ENCODE results near the gene SOAT2.

SOAT2 gene

DNA sequence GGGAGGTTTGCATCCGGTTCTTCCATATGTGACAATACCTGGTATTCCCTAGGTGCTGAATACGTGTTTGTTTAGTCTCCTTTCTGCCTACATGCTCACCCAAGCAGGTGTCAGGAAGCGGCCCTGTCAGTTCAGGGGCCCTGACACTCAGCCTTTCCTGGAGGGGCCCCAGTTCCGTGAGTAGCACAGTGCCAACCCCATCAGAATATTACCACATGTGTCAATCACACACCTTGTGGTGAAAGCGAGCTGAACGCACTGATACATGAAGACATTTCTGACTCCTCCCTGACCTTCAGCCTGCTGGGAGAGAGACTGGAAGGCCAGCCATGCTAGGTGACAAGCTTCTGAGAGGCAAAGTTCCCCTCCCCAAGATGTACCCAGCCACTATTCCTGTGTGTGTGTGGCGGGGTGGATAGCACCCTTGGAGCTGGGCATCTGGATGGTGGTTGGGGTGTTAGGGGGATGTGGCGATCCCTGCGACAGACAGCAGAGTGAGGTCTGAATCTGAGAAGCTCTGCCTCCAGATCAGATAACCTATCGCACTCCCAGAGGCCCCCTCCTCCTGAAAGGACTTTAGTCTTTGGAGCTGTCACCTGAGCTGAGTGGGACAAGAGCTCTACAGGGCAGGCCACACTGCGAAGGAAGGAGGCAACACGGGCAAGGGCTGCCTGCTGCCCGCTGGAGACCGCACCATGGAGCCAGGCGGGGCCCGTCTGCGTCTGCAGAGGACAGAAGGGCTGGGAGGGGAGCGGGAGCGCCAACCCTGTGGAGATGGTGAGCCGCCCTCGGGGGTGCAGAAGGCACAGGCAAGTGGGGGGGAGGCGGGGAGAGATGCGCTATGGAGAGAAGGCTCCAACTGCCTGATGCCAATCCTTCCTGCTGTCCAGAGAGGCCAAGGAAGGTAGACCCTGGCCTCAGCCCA is at the start of gene SOAT2:
Gene SOAT2, plus strand, starts transcription at position 604 of the 925 bp plus-strand sequence. Its CDS starts 92 bp downstream, at position 696.
- DNase-seq (ENCODE audit: low read depth in 3 of 3): peak in 1 of 3 experiments; percentile 35

GRCh38 chr12:53054112-53054878 is 49.0 kb upstream of the SOAT2 start:
- peak; percentile 84 to 93 (median 89) for DNase-seq (ENCODE audit: low read depth in 3 of 3)

DNA sequence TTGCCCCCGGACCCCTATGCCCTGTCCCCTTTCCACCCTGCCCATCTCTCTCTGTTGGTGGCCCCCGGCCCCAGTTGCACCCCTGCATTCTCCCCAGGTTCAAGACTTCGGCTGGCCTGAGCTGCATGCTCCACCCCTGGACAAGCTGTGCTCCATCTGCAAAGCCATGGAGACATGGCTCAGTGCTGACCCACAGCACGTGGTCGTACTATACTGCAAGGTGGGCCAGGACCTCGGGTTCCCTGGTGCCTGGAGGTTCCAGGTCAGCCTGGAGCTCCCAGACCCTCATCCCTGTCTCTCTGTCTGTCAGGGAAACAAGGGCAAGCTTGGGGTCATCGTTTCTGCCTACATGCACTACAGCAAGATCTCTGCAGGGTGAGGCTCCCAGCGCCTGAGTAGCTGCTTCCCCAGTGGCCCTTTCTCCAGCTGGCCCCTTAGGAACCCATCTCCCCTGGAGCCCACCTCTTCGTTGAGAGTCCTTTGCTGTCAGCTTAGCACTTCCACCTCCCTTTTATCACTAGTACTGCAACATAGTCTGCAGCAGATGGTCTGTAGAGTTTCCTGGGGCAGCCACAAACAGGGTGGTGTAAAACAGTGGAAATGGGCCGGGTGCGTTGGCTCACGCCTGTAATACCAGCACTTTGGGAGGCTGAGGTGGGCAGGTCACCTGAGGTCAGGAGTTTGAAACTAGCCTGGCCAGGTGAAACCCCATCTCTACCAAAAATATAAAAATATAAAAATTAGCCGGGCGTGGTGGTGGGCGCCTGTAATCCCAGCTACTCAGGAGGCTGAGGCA is 47.6 kb upstream of the SOAT2 start:
- no peak for DNase-seq (ENCODE audit: low read depth in 3 of 3)

- DNase-seq (ENCODE audit: low read depth in 3 of 3): no peak
Measured at GRCh38 chr12:53056296-53056695, 47.0 kb upstream of the SOAT2 start.

GRCh38 chr12:53056901-53057300 is 46.4 kb upstream of the SOAT2 start:
- DNase-seq (ENCODE audit: low read depth in 3 of 3): no peak

DNA sequence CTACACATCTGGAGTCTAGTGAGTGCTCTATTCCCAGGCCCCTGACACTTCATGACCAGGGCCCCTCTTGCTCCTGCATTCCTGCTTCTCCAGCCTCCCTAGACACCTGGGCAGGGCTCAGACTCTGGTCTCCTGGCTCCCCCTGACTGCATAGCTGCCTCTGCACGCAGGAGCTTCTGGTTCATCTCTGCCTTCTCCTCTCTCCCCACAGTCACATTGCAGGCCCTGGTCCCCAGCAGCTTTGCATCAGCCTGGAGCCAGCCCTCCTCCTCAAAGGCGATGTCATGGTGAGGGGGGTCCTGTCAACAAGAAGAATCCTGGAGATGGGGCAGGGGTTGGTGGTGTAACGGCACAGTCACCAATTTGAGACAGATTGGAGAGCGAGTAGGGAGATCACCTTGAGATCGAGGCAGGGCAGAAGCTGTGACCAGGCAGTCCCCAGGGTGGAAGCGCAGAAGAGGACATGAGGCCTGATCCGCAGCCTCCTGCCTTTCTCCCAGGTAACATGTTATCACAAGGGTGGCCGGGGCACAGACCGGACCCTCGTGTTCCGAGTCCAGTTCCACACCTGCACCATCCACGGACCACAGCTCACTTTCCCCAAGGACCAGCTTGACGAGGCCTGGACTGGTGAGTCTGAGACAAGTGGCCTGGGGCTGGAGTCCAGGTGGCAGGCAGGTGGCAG is 45.3 kb upstream of the SOAT2 start:
- DNase-seq (ENCODE audit: low read depth in 3 of 3): no peak

DNA sequence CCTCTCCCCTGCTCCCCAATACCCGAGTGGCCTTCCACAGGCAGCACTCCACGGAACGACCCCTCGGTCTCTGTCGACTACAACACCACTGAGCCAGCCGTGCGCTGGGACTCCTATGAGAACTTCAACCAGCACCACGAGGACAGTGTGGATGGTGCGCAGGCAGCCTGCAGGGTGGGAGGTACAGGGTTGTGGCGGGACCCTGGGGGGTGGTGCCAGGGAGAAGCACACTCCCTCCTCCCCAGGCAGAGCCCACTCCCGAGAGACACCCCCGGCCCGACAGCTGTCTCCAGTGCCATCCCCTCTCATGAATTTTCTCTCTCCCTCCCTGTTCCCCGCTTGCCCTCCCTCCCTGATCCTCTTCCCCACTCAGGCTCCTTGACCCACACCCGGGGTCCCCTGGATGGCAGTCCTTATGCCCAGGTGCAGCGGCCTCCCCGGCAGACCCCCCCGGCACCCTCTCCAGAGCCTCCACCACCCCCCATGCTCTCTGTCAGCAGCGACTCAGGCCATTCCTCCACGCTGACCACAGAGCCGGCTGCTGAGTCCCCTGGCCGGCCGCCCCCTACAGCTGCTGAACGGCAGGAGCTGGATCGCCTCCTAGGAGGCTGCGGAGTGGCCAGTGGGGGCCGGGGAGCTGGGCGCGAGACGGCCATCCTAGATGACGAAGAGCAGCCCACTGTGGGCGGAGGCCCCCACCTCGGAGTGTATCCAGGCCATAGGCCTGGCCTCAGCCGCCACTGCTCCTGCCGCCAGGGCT is 44.4 kb upstream of the SOAT2 start:
- DNase-seq (ENCODE audit: low read depth in 3 of 3): no peak

DNA sequence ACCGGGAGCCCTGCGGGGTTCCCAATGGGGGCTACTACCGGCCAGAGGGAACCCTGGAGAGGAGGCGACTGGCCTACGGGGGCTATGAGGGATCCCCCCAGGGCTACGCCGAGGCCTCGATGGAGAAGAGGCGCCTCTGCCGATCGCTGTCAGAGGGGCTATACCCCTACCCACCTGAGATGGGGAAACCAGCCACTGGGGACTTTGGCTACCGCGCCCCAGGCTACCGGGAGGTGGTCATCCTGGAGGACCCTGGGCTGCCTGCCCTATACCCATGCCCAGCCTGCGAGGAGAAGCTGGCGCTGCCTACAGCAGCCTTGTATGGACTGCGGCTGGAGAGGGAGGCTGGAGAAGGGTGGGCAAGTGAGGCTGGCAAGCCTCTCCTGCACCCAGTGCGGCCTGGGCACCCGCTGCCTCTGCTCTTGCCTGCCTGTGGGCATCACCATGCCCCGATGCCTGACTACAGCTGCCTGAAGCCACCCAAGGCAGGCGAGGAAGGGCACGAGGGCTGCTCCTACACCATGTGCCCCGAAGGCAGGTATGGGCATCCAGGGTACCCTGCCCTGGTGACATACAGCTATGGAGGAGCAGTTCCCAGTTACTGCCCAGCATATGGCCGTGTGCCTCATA is 43.7 kb upstream of the SOAT2 start:
- DNase-seq (ENCODE audit: low read depth in 3 of 3): no peak

DNA sequence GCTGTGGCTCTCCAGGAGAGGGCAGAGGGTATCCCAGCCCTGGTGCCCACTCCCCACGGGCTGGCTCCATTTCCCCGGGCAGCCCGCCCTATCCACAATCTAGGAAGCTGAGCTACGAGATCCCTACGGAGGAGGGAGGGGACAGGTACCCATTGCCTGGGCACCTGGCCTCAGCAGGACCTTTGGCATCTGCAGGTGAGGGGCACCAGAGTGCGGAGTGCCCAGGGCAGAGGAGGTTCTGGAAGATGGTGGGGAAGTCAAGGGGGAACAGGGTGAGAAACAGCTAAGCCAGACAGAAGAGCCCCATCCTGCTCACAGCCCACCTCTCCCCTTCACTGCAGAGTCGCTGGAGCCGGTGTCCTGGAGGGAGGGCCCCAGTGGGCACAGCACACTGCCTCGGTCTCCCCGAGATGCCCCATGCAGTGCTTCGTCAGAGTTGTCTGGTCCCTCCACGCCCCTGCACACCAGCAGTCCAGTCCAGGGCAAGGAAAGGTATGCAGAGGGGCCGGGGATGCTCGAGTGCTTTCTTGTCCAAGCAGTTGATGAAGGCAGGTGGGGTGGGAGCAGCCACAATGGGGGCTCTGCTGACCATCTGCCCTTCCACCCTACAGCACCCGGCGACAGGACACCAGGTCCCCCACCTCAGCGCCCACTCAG is 43.1 kb upstream of the SOAT2 start:
- no peak for DNase-seq (ENCODE audit: low read depth in 3 of 3)

DNA sequence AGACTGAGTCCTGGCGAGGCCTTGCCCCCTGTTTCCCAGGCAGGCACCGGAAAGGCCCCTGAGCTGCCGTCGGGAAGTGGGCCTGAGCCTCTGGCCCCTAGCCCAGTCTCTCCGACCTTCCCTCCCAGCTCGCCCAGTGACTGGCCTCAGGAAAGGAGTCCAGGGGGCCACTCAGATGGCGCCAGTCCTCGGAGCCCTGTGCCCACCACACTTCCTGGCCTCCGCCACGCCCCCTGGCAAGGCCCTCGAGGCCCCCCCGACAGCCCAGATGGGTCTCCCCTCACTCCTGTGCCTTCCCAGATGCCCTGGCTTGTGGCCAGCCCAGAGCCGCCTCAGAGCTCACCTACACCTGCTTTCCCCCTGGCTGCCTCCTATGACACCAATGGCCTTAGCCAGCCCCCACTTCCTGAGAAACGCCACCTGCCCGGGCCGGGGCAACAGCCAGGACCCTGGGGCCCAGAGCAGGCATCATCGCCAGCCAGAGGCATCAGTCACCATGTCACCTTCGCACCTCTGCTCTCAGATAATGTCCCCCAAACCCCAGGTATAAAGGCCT is 42.5 kb upstream of the SOAT2 start:
- no peak for DNase-seq (ENCODE audit: low read depth in 3 of 3)

DNA sequence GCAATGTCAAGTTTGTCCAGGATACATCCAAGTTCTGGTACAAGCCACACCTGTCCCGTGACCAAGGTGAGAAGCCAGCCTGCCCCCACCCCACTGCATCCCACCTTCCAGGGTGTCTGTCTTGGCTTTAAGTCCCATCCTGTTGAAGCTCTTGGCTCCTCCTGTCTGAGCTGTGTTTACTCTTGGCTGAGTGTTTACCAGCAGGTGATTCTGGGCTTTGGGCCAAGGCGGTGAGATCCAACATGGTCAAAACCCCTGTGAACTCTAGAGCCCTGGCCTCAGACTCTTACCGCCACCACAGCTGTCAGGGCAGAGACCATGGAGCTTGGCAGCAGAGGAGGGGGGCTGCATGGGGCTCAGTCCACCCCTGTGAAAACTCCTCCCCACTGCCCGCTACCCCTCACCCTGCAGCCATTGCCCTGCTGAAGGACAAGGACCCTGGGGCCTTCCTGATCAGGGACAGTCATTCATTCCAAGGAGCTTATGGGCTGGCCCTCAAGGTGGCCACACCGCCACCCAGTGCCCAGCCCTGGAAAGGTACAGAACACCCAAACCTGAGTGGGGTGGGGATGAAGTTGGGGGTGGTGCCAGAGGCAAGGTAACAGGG is 41.8 kb upstream of the SOAT2 start:
- no peak for DNase-seq (ENCODE audit: low read depth in 3 of 3)

DNA sequence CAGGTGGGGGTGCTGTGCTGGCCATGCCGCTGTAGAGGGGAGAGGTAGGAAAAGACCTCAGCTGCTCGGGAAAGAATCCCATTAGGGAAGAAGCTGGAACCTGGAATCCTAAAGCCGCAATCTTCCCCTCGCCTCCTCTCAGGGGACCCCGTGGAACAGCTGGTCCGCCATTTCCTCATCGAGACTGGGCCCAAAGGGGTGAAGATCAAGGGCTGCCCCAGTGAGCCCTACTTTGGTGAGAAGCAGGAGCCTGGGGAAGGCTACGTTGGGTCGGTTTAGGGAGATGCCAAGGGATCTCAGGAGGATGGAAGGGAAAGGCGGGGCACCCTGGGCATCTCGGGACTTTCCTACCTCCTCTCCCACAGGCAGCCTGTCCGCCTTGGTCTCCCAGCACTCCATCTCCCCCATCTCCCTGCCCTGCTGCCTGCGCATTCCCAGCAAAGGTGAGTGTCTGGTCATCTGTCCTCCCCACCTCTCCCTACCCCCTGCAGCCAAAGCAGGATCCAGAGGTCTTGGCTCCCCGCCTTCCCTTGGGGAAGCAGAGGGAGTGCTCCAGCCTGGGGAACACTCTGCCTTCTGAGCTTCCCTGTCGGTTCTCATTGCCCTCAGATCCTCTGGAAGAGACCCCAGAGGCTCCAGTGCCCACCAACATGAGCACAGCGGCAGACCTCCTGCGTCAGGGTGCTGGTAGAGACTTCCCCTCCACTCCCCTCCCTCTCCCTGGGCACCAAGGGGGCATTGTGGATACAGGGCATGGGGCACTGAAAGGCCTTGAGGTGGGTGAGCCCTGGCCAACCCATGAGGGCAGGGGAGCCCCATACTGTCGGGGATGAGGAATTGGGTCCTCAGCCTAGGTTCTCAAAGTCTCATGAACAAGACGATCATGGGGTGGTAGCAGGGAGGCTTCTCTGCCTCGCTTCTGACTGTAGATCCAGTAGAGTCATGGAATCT is 41.0 kb upstream of the SOAT2 start:
- DNase-seq (ENCODE audit: low read depth in 3 of 3): no peak

GRCh38 chr12:53062977-53063707 is 40.1 kb upstream of the SOAT2 start:
- DNase-seq (ENCODE audit: low read depth in 3 of 3): no peak

- DNase-seq (ENCODE audit: low read depth in 3 of 3): no peak
Measured at GRCh38 chr12:53063708-53064612, 39.3 kb upstream of the SOAT2 start.

DNA sequence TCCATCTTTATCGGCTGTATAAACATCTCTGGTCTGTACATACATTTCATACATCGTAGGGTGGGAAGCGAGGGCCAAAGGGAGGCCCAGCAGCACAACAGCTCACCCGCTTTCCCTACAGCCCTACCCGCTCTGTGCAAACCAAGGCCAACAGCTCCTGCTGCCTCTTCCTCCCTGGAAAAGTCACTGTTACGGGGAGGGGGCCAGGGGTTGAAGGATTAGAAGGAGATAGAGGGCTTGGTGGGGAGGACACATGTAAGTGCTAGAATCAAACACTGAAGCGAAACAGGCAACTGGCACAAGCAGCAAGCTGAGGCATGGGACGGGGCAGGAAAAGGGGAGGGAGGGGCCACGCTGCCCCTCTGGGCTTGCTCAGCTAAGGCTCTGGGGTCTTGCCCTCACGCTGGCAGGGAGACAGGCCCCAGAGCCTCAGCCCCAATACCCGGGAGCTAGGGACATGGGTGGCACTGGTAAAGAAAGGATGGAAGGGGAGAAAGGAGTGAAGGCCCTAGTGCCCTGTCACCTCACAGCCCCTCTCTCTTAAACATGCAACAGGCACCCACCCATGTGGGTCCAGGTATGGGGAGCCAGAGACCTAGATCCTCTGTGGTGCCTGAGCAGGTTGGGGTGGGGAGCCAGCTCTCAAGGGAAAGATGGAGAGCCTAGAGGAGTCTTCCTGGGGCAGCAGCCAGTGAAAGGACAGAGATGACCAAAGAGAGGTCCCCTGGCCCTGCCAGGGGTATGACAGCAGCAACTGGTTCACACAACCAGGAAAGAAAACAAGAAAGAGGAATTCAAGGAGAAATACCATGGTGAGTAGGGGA is 38.5 kb upstream of the SOAT2 start:
- no peak for DNase-seq (ENCODE audit: low read depth in 3 of 3)

Measured in stimulated activated CD4-positive, alpha-beta T cell treated with anti-CD3 and anti-CD28 coated beads, TNF-alpha, amount 100 ng/mL, for 24 hours (primary cell).